Measurements from ENCODE around the gene ASPG.
"Not testable (repeated sequence)": the region's sequence is repeated elsewhere in the genome, so short reads cannot be mapped to it uniquely, and the experiment has no call there.

The ASPG gene

DNA sequence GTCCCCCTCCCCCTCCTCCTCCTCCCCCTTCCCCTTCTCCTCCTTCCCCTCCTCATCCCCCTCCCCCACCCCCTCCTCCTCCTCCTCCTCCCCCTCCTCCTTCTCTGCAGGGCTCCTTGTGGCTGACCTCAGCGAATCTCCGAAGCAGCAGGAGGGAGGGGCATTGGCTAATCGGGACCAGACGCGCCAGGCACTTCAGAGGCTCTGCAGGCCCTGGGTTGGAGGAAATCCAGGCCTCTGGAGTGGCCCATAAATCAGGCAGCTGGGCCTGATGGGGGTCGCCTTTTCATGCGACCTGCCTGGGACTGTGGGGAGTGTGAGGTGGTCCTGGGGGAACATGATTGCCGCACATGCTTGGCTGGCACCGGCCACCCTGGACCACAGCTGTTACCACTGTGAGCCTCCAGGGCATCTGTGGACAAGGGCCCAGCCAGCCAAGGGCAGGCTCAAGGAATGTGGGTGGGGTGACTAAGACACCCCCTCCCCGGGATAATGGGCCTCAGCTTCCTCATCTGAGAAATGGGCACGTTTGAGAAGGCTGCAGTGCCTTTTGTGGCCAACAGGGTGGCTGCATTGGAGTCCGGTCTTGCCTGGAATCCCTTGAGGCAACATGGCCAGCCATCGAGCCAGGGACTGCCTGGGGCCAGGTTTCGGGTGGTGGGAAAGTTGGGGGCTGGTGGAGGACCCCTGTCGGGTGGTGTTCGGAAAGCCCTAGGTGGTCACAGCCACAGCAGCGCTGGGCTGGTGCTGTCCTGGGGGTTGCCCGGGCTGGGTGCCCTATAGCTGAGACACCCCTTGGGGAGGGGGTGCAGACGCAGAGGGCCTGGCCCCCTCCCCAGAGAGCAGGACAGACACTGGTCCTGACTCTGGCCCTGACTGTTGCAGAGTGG lies 64.9 kb downstream of the ASPG start:
- no peak for DNase-seq

DNA sequence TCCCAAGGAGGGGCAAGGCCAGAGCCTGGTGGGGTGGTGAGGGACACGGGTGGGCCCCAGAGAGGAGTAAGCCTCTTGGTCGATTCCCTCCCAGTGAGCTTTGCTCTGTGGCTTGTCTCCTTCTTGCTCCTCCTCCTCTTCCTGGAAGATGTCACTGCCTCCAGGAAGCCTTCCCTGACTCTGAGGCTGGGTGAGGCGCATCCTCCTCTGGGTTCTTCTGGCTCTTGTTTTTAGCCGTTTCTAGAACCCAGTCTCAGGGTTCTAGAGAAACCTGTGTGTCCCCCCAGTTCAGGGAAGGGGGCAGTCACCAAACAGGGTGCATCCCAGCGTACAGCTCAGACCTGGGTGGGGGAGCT lies 65.5 kb downstream of the ASPG start:
- no peak for DNase-seq

DNA sequence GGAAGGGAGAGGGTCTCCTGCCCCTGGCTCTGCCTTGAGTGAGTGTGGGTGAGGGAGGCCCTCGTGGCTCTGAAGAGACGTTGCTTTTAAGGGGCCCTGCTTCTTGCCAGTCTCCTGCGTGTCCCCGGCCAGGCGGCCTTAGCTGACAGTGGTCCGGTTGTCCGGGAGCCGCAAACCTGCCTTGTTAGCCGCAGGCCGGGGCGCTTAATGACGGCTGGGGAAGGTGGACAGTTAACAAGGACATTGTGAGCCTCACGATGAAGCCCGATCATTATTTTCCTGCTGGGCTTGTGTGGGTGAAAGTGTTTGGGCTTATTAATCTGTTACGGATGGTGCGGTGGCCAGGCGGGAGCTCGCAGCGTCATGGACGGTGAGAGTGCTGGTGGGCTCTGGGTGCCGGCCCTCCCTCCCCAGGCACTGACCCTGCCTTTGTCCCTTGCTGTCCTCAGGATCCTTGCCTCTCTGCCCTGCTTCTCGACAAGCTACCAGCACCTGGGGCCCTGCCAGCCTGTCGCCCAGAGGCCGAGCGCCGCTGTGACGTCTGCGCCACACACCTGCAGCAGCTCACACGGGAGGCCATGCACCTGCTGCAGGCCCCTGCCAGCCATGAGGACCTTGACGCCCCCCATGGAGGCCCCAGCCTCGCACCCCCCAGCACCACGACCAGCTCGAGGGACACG lies 66.2 kb downstream of the ASPG start:
- DNase-seq, result no peak

GRCh38 chr14:104152246-104152575 lies 66.7 kb downstream of the ASPG start:
- no peak for DNase-seq

GRCh38 chr14:104152686-104153393 lies 67.3 kb downstream of the ASPG start:
- no peak for DNase-seq

DNA sequence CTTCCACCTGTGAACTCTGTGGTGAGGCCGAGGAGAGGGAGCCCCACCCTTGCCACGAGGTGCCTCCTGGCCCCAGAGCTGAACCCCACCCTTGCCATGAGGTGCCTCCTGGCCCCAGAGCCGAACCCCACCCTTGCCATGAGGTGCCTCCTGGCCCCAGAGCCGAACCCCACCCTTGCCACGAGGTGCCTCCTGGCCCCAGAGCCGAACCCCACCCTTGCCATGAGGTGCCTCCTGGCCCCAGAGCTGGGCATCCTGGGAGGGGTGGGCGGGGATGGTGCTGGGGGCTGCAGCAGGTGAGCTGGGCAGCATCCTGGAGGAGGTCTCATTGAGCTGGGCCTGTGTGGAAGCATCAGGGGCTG lies 67.9 kb downstream of the ASPG start:
- DNase-seq, result not testable (repeated sequence)

GRCh38 chr14:104154246-104154645 lies 68.7 kb downstream of the ASPG start:
- DNase-seq, result no peak

GRCh38 chr14:104155513-104155912 lies 70.0 kb downstream of the ASPG start:
- DNase-seq, result no peak

- no peak for DNase-seq
These were observed 70.6 kb downstream of the ASPG start for GRCh38 chr14:104156142-104156541.

DNA sequence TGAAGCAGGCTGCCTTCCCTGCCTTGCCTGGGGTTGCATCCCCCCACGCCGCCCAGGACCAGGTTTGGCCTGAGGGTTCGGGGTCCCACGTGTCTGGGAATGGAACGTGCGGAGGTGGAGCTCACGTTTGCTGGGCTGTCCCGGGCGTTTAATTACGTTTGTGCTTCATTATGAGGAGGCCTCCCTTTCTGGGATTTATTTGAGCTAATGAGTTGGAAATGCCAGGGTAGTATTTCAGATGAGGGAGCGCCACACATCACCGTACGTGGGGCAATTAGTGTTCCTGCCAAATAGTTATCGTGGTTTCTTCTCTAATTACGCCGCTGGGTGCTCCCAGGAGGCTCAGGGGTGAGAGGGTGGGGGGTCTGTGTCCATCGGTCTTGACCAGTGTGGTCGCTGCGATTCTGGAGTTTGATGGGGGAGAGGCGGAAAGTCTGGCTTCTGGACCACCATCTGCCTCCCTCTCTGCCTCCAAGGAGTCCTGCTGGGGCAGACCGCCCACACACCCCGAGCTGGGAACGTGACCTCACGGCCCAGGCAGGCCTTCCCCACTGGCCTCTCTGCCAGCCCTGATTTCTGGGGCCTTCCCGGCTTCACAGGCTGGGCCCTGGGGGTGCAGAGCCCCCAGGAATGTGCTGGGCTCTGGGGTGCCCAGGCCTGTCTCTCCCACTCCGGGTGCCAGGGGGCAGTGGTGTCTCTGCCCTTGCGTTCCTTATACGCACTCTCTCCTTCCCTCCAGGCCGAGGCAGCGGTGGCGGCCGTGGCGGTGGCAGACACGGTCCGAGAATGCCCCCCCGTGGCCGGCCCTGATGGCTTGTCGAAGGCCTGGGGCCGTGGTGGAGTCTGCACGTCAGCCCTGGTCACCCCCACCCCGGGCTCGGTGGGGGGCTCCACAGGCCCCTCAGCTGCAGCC lies 71.8 kb downstream of the ASPG start:
- no peak for DNase-seq

- DNase-seq, result no peak
These were observed 73.6 kb downstream of the ASPG start for GRCh38 chr14:104158827-104159798.

DNA sequence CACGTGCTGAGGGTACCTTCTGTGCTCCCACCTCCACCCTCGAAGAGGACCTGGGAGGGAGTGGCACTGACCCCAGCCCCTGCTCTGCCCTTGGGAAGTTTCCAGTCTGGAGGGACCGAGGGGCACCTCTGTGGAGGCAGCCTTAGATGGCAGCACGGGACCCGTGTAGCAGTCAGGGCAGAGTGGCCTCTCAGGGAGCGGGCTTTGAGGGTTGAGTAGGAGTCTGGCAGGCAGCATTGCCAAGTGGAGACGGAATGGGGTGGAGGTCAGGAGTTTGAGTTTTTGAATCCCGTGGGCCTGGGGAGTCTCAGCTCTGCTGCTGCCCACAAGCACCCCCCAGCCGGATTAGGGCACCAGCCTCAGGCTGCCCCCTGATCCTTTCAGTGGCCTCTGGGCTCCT lies 74.5 kb downstream of the ASPG start:
- DNase-seq, result no peak

GRCh38 chr14:104161602-104162367 lies 76.3 kb downstream of the ASPG start:
- no peak for DNase-seq

DNA sequence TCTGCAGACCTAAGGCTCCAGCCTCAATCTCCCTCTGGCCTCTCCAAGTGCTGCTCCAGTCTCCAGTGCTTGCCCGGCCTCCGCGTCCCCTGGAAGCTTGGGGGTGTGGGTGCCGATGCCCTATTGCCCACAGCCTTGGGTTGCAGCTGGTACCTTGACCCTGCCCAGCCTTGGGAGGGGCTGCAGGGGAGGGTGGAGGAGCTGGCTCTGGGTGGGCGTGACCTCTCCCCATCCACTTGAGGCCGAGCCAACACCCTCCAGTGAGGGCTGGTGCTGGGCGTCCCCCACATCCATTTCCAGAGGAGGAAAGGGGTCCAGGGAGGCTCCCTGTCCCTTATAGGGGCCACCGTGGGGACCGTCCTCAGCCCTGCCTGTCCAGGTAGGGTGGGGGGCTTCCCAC lies 77.0 kb downstream of the ASPG start:
- no peak for DNase-seq

DNA sequence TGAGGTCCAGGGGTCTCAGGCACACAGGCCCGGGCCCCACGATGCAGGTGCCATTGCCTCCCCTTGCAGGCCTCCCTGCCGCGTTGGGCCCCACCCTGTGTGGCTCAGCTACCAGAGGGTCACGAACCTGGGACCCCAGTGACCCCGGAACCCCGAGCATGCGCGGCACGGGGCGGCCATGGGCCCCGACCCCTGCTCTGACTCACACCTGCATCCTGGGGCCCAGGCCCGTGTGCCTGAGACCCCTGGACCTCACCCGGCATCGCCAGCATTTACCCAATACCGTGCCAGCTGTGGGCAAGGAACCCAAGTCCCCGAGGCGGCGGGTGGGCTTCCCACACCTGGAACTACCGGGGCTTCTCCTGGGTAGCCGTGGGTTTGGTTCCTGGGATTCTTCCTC lies 78.0 kb downstream of the ASPG start:
- no peak for DNase-seq

DNA sequence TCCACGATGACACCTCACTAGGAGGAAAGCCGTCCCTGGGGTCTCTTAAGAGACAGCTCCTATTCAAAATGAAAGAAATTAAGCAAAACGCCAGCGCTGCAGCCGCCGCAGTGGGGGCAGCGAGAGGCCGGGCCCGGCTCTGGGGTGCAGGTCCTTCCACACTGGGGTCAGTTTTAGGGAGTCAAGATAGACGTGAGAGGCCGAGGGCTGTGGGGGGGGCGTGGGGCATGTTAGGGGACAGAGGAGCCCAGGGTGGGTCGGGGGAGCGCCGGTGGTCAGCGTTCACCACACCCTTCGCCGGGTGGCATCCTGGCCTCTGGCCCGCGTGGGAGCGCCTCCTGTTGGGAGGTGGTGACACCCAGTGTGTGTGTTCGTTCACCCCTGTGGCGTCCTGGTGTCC lies 78.5 kb downstream of the ASPG start:
- DNase-seq, result no peak

DNA sequence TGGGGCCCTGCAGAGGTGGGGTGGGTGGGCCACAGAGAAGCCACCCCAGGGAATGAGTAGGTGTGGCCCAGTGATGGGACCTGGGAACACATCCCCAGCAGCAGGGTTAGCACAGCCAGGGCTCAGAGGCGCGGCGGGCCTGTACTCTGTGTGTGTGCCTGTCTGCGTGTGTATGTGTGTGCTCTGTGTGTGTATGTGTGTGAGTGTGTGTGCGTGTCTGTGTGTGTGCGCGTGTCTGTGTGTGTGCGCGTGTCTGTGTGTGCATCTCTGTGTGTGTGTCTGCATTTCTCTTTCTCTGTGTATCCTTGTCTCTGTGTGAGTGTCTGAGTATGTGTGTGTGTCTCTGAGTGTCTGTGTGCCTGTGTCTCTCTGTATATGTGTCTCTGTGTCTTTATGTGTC lies 79.0 kb downstream of the ASPG start:
- DNase-seq, result no peak

Measured in CD4-positive, alpha-beta T cell treated with Interleukin-17A for 4 hours (primary cell).